Chondrocyte (in vitro differentiated cells): ENCODE results near the gene VMAC. TPM values are rescaled to one million over a fixed set of nuclear protein-coding genes. Genes with fewer than 3 reads are reported as not detected.

Source experiments
- DNase-seq: peaks from one replicate; pipeline ENCODE4 v3.0.0; 2021; ENCODE audit warnings: mixed read lengths, low spot score
- H3K27ac Mint-ChIP-seq: one replicate; pipeline ENCODE4 v1.8.0; 2021; ENCODE audit warnings: mild to moderate bottlenecking, moderate library complexity, mixed read lengths; ENCODE audit not compliant: unreplicated experiment
- H3K27me3 Mint-ChIP-seq: 2 replicates; pipeline ENCODE4 v1.8.0; 2021; ENCODE audit warnings: low read depth, mixed read lengths
- H3K36me3 Mint-ChIP-seq: 2 replicates; pipeline ENCODE4 v1.8.0; 2021; ENCODE audit warnings: low read depth, mixed read lengths
- H3K4me1 Mint-ChIP-seq: 2 replicates; pipeline ENCODE4 v1.8.0; 2021; ENCODE audit warnings: low read depth, mild to moderate bottlenecking, mixed read lengths
- H3K4me3 Mint-ChIP-seq: one replicate; pipeline ENCODE4 v1.8.0; 2021; ENCODE audit warnings: mild to moderate bottlenecking, moderate library complexity, mixed read lengths; ENCODE audit not compliant: unreplicated experiment
- H3K9me3 Mint-ChIP-seq: 2 replicates; pipeline ENCODE4 v1.8.0; 2021; ENCODE audit warnings: low read depth, mixed read lengths
- total RNA-seq: library from RNA; stranded (reverse); gene quantifications from 3 replicates; pipeline ENCODE4 v1.2.1, GENCODE V29; 2021
- TF ChIP-seq, protein P1 (sequence below): fragments of 200-600 bp; sonication (generic); IDR thresholded peaks from 2 replicates; pipeline ENCODE4 v1.5.0; 2021; ENCODE audit warnings: antibody characterized with exemption, mild to moderate bottlenecking, moderate library complexity

Gene VMAC
- total RNA-seq, 1 donor from 2014 or later = 6.1 TPM

GRCh38 chr19:5891938-5892771, 12.5 kb upstream of the VMAC start:
- Mint-ChIP-seq H3K4me1 (peaks cover 4% of the 10 kb centered on the region), H3K27ac (no peak overlapping the region), H3K27me3 (no peaks in the 10 kb centered on the region), H3K4me3 (no peak overlapping the region), H3K9me3 (no peaks in the 10 kb centered on the region), H3K36me3 (peaks cover 3% of the 10 kb centered on the region)
- TF ChIP-seq, protein P1, sequence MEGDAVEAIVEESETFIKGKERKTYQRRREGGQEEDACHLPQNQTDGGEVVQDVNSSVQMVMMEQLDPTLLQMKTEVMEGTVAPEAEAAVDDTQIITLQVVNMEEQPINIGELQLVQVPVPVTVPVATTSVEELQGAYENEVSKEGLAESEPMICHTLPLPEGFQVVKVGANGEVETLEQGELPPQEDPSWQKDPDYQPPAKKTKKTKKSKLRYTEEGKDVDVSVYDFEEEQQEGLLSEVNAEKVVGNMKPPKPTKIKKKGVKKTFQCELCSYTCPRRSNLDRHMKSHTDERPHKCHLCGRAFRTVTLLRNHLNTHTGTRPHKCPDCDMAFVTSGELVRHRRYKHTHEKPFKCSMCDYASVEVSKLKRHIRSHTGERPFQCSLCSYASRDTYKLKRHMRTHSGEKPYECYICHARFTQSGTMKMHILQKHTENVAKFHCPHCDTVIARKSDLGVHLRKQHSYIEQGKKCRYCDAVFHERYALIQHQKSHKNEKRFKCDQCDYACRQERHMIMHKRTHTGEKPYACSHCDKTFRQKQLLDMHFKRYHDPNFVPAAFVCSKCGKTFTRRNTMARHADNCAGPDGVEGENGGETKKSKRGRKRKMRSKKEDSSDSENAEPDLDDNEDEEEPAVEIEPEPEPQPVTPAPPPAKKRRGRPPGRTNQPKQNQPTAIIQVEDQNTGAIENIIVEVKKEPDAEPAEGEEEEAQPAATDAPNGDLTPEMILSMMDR = peak; percentile 87
- no peak for DNase-seq

DNA sequence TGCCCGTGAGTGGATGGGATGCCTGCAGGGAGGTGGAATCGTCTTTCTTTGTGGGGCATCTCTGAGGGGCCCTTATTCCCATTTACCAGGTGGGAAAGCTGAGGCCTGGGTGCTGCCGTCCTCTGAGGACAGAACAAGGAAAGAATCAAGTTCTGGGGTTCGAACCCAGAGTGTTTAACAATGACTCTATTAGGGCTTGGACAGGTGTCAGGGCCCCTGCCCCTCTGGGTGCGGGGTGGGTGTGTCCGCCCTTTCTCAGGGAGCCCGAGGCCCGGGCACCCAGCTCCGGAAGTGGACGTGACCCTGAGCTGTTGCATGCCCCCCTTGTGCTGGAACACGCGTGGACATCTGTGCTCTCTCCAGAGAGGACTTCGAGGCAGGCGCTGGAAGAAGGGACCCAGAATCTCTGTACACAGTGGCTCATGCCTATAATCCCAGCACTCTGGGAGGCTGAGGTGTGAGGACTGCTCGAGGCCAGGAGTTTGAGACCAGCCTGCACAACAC, 11.8 kb upstream of the VMAC start:
- TF ChIP-seq, protein P1 = peak; percentile 49
- peaks cover 4% of the 10 kb centered on the region for H3K4me1 Mint-ChIP-seq
- H3K9me3 Mint-ChIP-seq = no peaks in the 10 kb centered on the region
- no peak overlapping the region for H3K27ac Mint-ChIP-seq
- peaks cover 3% of the 10 kb centered on the region for H3K36me3 Mint-ChIP-seq
- DNase-seq = no peak
- H3K4me3 Mint-ChIP-seq = no peak overlapping the region
- H3K27me3 Mint-ChIP-seq = no peaks in the 10 kb centered on the region

DNA sequence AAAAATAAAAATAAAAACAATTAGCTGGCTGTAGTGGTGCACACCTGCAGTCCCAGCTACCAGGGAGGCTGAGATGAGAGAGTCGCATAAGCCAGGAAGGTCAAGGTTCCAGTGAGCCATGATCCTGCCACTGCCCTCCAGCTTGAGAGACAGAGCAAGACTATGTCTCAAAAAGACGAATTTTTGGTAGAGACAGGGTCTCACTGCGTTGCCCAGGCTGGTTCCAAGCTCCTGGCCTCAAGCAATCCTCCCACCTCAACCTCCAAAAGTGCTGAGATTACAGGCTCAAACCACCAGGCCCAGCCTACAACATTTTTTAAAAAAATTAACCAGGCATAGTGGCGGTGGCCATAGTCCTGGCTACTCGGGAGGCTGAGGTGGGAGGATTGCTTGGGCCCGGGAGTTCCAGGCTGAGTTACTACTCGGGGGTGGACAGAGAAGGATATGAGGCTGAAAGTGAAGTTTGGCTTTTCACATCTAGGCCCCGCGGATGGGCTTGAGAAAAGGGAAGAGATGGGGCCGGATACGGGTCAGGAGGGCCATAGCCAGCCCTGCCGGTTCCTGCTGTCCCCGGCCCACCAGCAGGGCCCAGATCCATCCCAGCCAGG, 11.3 kb upstream of the VMAC start:
- Mint-ChIP-seq H3K27me3 (no peaks in the 10 kb centered on the region), H3K4me1 (peaks cover 4% of the 10 kb centered on the region), H3K27ac (no peak overlapping the region), H3K36me3 (peaks cover 3% of the 10 kb centered on the region), H3K4me3 (no peak overlapping the region), H3K9me3 (no peaks in the 10 kb centered on the region)
- DNase-seq = no peak
- TF ChIP-seq, protein P1 = no peak

DNA sequence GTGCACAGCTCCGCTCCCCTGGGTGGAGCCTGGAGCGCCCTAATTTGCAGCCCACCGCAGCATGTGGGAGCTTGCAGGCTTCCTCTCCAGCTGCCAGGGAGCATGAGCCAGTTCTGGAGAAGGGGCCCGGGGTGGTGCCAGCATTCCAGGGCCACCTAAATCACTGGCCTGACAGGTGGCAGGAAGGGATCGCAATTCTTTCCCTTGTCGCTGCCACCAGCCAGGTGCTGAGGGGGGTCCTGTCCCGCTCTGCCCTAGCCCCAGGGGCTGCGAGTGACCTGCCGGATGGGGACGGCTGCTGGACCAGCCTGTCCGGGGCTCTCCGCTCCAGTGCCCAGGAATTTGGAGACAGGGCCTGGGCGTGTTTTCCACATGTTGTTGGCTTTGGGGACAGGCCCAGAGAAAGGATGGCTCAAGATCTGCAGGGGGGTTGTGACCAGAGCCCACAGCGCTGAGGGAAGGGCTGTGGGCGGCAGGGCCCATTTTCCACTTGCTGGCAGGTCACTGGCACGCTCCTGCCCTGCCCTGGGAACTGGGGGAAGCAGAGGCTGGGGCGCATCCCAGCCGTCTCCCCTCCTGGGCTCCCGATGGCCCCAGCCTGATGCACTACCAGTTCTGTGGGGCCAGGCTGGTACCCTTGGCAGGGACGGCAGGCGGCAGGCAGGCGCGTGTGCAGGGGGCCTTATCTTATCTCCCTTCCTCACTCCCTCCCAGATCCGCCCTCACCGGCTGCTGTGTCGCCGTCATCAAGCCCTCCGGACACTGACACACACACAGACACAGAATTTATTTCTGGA, 10.6 kb upstream of the VMAC start:
- Mint-ChIP-seq H3K4me3 (no peak overlapping the region), H3K4me1 (peaks cover 4% of the 10 kb centered on the region)
- DNase-seq = no peak

More for the DNA sequence above, 10.6 kb upstream of the VMAC start:
- peaks cover 3% of the 10 kb centered on the region for H3K36me3 Mint-ChIP-seq
- H3K9me3 Mint-ChIP-seq = no peaks in the 10 kb centered on the region
- no peak overlapping the region for H3K27ac Mint-ChIP-seq
- H3K27me3 Mint-ChIP-seq = no peaks in the 10 kb centered on the region
- TF ChIP-seq, protein P1 = no peak
